LNCAP (cell line): ENCODE results near the gene LRRC63.

Experiments used
- TF ChIP-seq, protein P1 (sequence below): fragments of 450-650 bp; IDR thresholded peaks from 2 replicates; pipeline ENCODE4 v1.5.1; 2017; ENCODE audit warnings: mild to moderate bottlenecking

The LRRC63 gene

DNA sequence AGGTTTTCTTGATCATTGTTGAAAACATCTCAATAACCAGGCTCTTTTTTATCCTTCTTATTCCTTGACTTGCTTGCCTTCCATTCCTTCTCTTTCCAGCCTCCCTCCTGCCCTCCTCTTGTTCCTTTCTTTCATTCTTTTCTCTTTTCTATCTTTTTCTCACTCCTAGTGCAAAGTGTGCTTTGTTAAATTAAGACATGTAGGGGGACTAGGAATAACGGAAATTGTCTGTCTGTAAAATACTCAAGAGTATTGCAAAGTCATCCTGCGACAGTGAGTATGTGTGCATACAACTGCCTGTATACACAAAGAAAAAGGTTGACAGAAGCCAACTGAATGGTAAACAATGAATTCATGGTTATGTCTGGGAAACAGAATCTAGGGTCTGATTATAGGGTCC is 70.1 kb downstream of the LRRC63 start:
- TF ChIP-seq, protein P1, sequence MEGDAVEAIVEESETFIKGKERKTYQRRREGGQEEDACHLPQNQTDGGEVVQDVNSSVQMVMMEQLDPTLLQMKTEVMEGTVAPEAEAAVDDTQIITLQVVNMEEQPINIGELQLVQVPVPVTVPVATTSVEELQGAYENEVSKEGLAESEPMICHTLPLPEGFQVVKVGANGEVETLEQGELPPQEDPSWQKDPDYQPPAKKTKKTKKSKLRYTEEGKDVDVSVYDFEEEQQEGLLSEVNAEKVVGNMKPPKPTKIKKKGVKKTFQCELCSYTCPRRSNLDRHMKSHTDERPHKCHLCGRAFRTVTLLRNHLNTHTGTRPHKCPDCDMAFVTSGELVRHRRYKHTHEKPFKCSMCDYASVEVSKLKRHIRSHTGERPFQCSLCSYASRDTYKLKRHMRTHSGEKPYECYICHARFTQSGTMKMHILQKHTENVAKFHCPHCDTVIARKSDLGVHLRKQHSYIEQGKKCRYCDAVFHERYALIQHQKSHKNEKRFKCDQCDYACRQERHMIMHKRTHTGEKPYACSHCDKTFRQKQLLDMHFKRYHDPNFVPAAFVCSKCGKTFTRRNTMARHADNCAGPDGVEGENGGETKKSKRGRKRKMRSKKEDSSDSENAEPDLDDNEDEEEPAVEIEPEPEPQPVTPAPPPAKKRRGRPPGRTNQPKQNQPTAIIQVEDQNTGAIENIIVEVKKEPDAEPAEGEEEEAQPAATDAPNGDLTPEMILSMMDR, result no peak

DNA sequence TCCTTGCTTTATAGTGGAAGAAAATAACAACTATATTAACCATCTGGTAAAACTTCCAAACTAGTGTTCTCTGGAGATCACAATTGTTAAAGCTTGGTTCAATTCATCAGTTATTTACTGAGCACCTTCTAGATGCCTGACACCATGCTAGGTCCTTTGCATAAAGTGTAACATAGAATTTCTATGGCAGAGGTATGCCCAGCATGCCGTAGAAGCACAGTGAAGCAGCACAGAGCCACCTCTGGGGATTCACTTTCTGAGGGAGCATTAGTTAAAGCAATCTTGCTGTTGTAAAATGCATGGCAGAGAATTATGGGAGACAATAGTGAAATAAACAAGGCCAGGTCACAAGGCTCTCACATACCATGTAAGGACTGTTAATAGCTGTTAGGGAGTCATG is 75.2 kb downstream of the LRRC63 start:
- TF ChIP-seq, protein P1, result no peak

DNA sequence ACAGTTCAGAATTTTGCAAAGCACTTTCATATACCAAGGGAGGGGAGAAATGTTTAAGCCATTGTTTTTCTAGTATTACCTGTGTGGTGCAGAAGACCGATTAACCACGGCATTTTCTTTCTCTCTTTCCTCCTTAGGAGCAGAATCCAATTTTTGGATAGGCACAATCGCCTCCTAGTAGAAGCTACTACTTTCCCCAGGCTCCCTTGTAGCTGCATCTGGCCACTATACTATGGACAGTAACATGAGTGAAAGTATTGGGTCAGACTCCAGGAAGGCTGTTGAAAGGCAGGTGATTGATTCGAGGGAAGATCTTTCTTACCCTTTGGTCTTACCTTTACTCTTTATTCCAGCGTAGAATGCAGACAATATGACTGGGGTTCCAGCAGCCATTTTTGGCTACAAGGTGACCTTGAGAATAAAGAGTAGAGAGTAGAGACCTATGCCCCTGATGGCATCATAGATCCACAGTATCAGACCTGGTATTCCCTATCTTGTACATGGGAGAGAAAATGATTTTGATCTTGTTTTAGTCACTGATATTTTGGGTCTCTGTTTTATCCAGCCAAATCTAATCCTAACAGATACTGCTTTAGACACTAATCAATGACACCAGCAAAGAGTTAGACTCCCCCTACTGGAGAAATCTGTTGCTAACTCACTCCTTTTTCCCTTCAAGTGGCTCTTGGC is 77.0 kb downstream of the LRRC63 start:
- TF ChIP-seq, protein P1, result peak; percentile 72

DNA sequence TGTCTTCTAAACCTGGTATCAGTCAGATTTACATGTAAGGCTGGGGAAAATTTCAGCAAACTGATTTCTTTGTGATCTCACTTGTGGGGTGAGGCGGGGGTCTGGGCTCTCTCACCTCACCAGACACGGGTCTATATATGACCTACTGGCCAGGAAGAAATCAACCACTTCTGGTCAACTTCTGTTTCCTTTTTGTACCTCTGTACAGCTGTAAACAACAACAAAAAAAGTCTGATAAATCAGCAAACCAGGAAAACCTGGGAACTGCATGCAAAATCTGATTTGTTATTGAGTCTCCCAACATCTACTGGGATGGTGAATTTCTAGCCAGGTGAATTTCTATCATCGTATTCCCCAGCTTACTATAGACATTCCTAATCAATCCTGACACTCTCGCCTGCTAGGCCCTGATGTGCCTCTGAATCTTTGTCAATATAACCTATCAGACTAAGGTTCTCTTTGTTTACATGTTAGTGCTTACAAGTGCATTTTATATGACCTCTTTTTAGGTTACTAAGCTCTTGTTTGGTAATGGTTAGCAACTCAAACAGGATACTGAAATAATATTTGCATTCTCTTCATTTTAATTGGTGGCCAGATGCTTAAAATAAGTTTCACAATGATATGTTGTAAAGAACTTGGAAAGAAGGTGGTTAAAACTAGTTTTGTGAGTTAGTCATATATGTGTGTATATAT is 77.7 kb downstream of the LRRC63 start:
- TF ChIP-seq, protein P1, result no peak

DNA sequence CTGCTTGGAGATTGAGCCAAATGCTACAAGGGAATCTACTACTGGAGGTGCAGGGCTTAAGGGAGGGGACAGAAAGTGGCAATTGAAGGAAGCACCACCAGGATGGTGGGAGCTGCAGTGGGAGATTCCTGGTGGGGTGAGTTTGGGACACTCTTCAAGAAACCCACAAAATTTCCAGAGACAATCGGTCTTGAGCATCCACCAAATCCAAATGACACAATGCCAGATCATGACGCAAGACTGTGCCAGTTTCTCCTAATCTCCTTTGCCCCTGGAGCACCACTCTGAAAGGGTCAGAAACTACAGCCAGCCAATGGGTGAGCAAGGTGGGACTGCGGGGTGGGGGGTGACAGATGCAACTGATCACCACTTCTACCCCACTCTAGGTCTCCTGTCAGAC is 78.7 kb downstream of the LRRC63 start:
- TF ChIP-seq, protein P1, result no peak

DNA sequence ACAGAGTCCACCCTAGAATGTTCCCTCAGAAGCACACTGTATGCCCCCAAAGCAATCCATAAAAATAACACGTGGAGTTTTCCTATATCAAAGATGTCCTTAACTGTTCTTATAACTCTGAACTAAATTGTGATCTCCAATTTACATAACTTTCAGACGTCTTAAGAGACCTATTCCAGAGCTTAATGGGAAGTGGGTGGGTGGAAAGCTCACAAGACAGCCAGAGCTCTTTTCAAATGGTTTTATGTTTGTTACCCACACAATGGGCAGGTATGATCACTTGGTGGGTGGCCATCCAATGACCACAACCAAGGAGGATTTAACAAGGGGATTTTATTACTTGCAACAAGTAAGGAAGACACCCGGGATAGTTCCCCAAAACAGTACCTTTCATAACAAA is 81.7 kb downstream of the LRRC63 start:
- TF ChIP-seq, protein P1, result no peak

DNA sequence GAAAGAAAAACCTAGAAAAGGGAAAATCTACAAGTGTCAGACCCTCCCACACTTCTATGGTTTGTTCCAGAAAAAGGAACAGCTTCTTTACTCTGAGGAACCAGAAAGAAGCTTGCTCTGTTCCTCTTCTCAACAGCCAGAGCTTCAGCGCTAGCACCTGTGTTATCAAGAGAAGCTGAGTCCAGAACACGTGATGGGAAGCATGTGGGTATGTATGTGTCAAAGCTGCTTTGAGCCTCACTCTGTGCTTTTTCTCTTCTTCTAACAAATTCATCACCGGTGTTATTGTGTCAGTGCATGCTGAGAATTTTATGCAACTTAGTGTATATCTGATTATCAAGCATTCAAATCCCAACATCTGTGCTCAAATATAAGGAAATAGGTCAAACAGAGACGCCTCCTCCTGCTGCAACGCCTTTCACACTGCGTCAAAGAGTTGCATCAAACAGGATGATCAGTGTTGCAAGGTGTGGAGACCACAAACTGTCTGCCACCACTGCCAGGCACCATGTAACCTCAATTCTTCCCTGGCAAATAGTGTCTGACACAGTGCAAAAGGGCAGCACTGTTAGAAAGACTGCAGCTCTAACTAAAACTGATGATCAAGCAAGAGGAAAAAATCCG is 83.9 kb downstream of the LRRC63 start:
- TF ChIP-seq, protein P1, result no peak
